ENCODE measurements around the gene DIPK1C. TPM values are rescaled to one million over a fixed set of nuclear protein-coding genes. Genes with fewer than 3 reads are reported as not detected.

The DIPK1C gene
- total and polyA plus RNA-seq, 10 of the 15 experiments (the other 5 are each of a cell fraction or from before 2014, with no cell fraction given) = not detected

- TF ChIP-seq STAT1 (conservative IDR thresholded peaks at IDR 0.05) = no peak
- TF ChIP-seq GATAD2B (conservative IDR thresholded peaks at IDR 0.05; ENCODE audit: low read depth) = no peak
- no peak for TF ChIP-seq MEF2B (IDR thresholded peaks at IDR 0.05; ENCODE audit: partially characterized antibody, poor library complexity, severe bottlenecking)
- no peak for TF ChIP-seq ZBTB11 (CRISPR knock-in tag; IDR thresholded peaks at IDR 0.05)
- TF ChIP-seq CBFB (IDR thresholded peaks at IDR 0.05; ENCODE audit: low read depth) = no peak
- no peak for TF ChIP-seq CHD1 (IDR thresholded peaks at IDR 0.05; ENCODE audit: low read depth, low read length)
- no peak for TF ChIP-seq NFXL1 (IDR thresholded peaks at IDR 0.05; ENCODE audit: borderline replicate concordance)
- TF ChIP-seq JUNB (IDR thresholded peaks at IDR 0.05) = no peak
- no peak for TF ChIP-seq IKZF1 (conservative IDR thresholded peaks at IDR 0.05)
- no peak for TF ChIP-seq USF1 (IDR thresholded peaks at IDR 0.05; ENCODE audit: borderline replicate concordance, extremely low read length, insufficient read depth, low read depth, low read length)
- no peak for TF ChIP-seq ZBED1 (IDR thresholded peaks at IDR 0.05; ENCODE audit: borderline replicate concordance)
- TF ChIP-seq ZBTB33 (IDR thresholded peaks at IDR 0.05) = no peak
- no peak for TF ChIP-seq FOXM1 (IDR thresholded peaks at IDR 0.05; ENCODE audit: low read depth, low read length)
- no peak for TF ChIP-seq NKRF (conservative IDR thresholded peaks at IDR 0.05)
- no peak for TF ChIP-seq CBX3 (IDR thresholded peaks at IDR 0.05; ENCODE audit: borderline replicate concordance, low read depth)
- TF ChIP-seq HDGF (IDR thresholded peaks at IDR 0.05) = no peak
- TF ChIP-seq IKZF2 (IDR thresholded peaks at IDR 0.05) = no peak
- BruUV-seq (replicated peaks) = no TSS peak
- no peaks in the 10 kb centered on the region for H3K36me3 ChIP-seq (ENCODE audit: control insufficient read depth in 2 of 2, insufficient read depth in 2 of 2, low read length in 1 of 2)
- in situ Hi-C loops (cut with MboI) (no loop called here), intact Hi-C loops (cut with micrococcal nuclease; ENCODE audit: unreplicated experiment) (no loop called here)
- peaks cover 0 to 5% of the 10 kb centered on the region in 2 experiments; a peak in 2 of 4 replicates for H3K27me3 ChIP-seq (replicated peaks in 1 of 2; ENCODE audit: control insufficient read depth in 2 of 2, insufficient read depth in 2 of 2, low read length in 1 of 2)
- no peak overlapping the region for H3K9ac ChIP-seq (ENCODE audit: control insufficient read depth, insufficient read depth, low read length)
- no peak overlapping the region for H3K4me3 ChIP-seq
- CTCF ChIA-PET = interaction anchor here (1.7 kb wide), 1 partner anchor 13 kb away, joined by 4 read pairs; no protein-coding TSS in a partner anchor
- SMC1A ChIA-PET (ENCODE audit: uncharacterized antibody, unreplicated experiment) = no interaction called here
- H2AFZ ChIP-seq (ENCODE audit: control insufficient read depth, low read depth, low read length) = no peak overlapping the region
- ATAC-seq (no peak), DNase-seq (ENCODE audit: low read depth, low spot score) (no peak), FAIRE-seq (no peak)
- no peaks in the 10 kb centered on the region for H3K9me3 ChIP-seq (replicated peaks; ENCODE audit: control insufficient read depth, insufficient read depth, low read length)
- H3K27ac ChIP-seq (ENCODE audit: control insufficient read depth, insufficient read depth) = no peak overlapping the region
- no peak overlapping the region for H3K4me2 ChIP-seq (ENCODE audit: control insufficient read depth, insufficient read depth)
- H4K20me1 ChIP-seq (ENCODE audit: control insufficient read depth, insufficient read depth) = no peaks in the 10 kb centered on the region
- POLR2A ChIA-PET = no interaction called here
- RAD21 ChIA-PET (ENCODE audit: unreplicated experiment) = no interaction called here
- H3K4me1 ChIP-seq (ENCODE audit: control insufficient read depth, insufficient read depth, low read length) = no peaks in the 10 kb centered on the region
- 45% methylated on average over 14 of the region's 14 CpGs for WGBS (ENCODE audit: insufficient coverage, insufficient replicate concordance, low lambda C conversion rate, missing lambda C conversion rate)
- no peaks in the 10 kb centered on the region for H3K79me2 ChIP-seq (ENCODE audit: control insufficient read depth, insufficient read depth, low read length)
Measured at GRCh38 chr18:74445585-74445984, 11.5 kb downstream of the DIPK1C start.
